WTC11 (cell line): ENCODE data around the gene TAGLN3. TPM values are rescaled to one million over a fixed set of nuclear protein-coding genes. Genes with fewer than 3 reads are reported as not detected.

Experiments used
- ATAC-seq: fragments of 200-7000 bp; cut with Tn5 transposase; 2 replicates; pipeline ENCODE4 v1.10.0; 2021; ENCODE audit warnings: mild to moderate bottlenecking, moderate library complexity
- CTCF ChIA-PET: fragments of 300-600 bp; sonication (Branson Sonifier 250); formaldehyde crosslinking; loops from one replicate; lab custom pipeline; 2021; ENCODE audit warnings: antibody characterized with exemption; lab: Charles Lee
- POLR2A ChIA-PET: fragments of 350-600 bp; sonication (Branson Sonifier 250); formaldehyde crosslinking; loops from one replicate; lab custom pipeline; 2021; ENCODE audit warnings: antibody characterized with exemption; lab: Charles Lee
- DNase-seq: peaks from one replicate; pipeline ENCODE4 v3.0.0; 2021; ENCODE audit warnings: low spot score
- H3K27ac Mint-ChIP-seq: 2 replicates; pipeline ENCODE4 v1.8.0; 2021; ENCODE audit warnings: mixed read lengths
- H3K27me3 Mint-ChIP-seq: 2 replicates; pipeline ENCODE4 v1.8.0; 2021; ENCODE audit warnings: low read depth, mild to moderate bottlenecking, moderate library complexity, mixed read lengths
- H3K36me3 Mint-ChIP-seq: 2 replicates; pipeline ENCODE4 v1.8.0; 2021; ENCODE audit warnings: mixed read lengths
- H3K4me1 Mint-ChIP-seq: 2 replicates; pipeline ENCODE4 v1.8.0; 2022; ENCODE audit warnings: mixed read lengths
- H3K4me3 Mint-ChIP-seq: 2 replicates; pipeline ENCODE4 v1.8.0; 2021; ENCODE audit warnings: mild to moderate bottlenecking, moderate library complexity, mixed read lengths
- H3K9me3 Mint-ChIP-seq: 2 replicates; pipeline ENCODE4 v1.8.0; 2021; ENCODE audit warnings: mixed read lengths
- AR ChIP-seq: fragments of 250-450 bp; sonication (Bioruptor Pico); IDR thresholded peaks from 2 replicates; pipeline ENCODE4 v1.9.0; 2021; ENCODE audit warnings: mild to moderate bottlenecking
- CDX4 ChIP-seq: fragments of 250-450 bp; sonication (Bioruptor Pico); IDR thresholded peaks from 2 replicates; pipeline ENCODE4 v1.9.0; 2021; ENCODE audit warnings: moderate library complexity, mild to moderate bottlenecking, inconsistent platforms, borderline replicate concordance
- CREB1 ChIP-seq: sonication (generic); formaldehyde crosslinking; IDR thresholded peaks from 2 replicates; pipeline ENCODE4 v1.8.0; 2023; ENCODE audit warnings: mild to moderate bottlenecking, missing genetic modification reagents
- GRHL2 ChIP-seq: fragments of 250-450 bp; sonication (Bioruptor Pico); IDR thresholded peaks from 2 replicates; pipeline ENCODE4 v1.8.0; 2022; ENCODE audit warnings: mild to moderate bottlenecking, moderate library complexity; ENCODE audit not compliant: insufficient replicate concordance, severe bottlenecking
- GTF2I ChIP-seq: fragments of 250-450 bp; sonication (Bioruptor Pico); conservative IDR thresholded peaks from 2 replicates; pipeline ENCODE4 v1.4.0; 2021; ENCODE audit warnings: mild to moderate bottlenecking
- IRF2 ChIP-seq: sonication (generic); formaldehyde crosslinking; IDR thresholded peaks from 2 replicates; pipeline ENCODE4 v1.8.0; 2022; ENCODE audit warnings: low read depth, missing genetic modification reagents, borderline replicate concordance
- MLX ChIP-seq: sonication (generic); formaldehyde crosslinking; IDR thresholded peaks from 2 replicates; pipeline ENCODE4 v1.8.1; 2023; ENCODE audit warnings: mild to moderate bottlenecking, missing genetic modification reagents, moderate library complexity
- NR2C2 ChIP-seq: sonication (generic); formaldehyde crosslinking; IDR thresholded peaks from 2 replicates; pipeline ENCODE4 v1.8.0; 2022; ENCODE audit warnings: mild to moderate bottlenecking, missing genetic modification reagents
- RELA ChIP-seq: sonication (generic); formaldehyde crosslinking; IDR thresholded peaks from 2 replicates; pipeline ENCODE4 v1.8.1; 2022; ENCODE audit warnings: missing genetic modification reagents, mild to moderate bottlenecking, borderline replicate concordance
- SMAD4 ChIP-seq: sonication (generic); formaldehyde crosslinking; IDR thresholded peaks from 2 replicates; pipeline ENCODE4 v1.8.0; 2022; ENCODE audit warnings: mild to moderate bottlenecking, missing genetic modification reagents
- TP53 ChIP-seq: sonication (generic); formaldehyde crosslinking; IDR thresholded peaks from 2 replicates; pipeline ENCODE4 v1.8.1; 2023; ENCODE audit warnings: mild to moderate bottlenecking, missing genetic modification reagents
- ZNF219 ChIP-seq: sonication (generic); formaldehyde crosslinking; IDR thresholded peaks from 2 replicates; pipeline ENCODE4 v1.8.0; 2023; ENCODE audit warnings: missing genetic modification reagents, mild to moderate bottlenecking, borderline replicate concordance
- total RNA-seq: library from RNA; stranded (reverse); gene quantifications from 3 replicates; pipeline ENCODE4 v1.2.3, GENCODE V29; 2021
- TF ChIP-seq, protein P1 (sequence below): sonication (generic); formaldehyde crosslinking; IDR thresholded peaks from 2 replicates; pipeline ENCODE4 v1.8.0; 2022; ENCODE audit warnings: mild to moderate bottlenecking, missing genetic modification reagents
- TF ChIP-seq, protein P2 (sequence below): sonication (generic); formaldehyde crosslinking; conservative IDR thresholded peaks from 2 replicates; pipeline ENCODE4 v1.8.1; 2023; ENCODE audit warnings: mild to moderate bottlenecking, low read depth, missing genetic modification reagents, moderate library complexity
- TF ChIP-seq, protein P3 (sequence below): sonication (generic); formaldehyde crosslinking; IDR thresholded peaks from 2 replicates; pipeline ENCODE4 v1.8.1; 2022; ENCODE audit warnings: low read depth, mild to moderate bottlenecking, moderate library complexity, missing genetic modification reagents, borderline replicate concordance
- TF ChIP-seq, protein P4 (sequence below): sonication (generic); formaldehyde crosslinking; IDR thresholded peaks from 2 replicates; pipeline ENCODE4 v1.8.1; 2022; ENCODE audit warnings: mild to moderate bottlenecking, moderate library complexity, missing genetic modification reagents
- TF ChIP-seq, protein P5 (sequence below): fragments of 250-450 bp; sonication (Bioruptor Pico); IDR thresholded peaks from 2 replicates; pipeline ENCODE4 v1.9.0; 2021; ENCODE audit warnings: mild to moderate bottlenecking

TAGLN3 gene
- total RNA-seq, 1 experiment from 2014 or later: 2.8 TPM

GRCh38 chr3:112002096-112002971, 3.6 kb downstream of the TAGLN3 start:
- no peak for ATAC-seq
- DNase-seq: no peak
- POLR2A ChIA-PET: no interaction called here
- Mint-ChIP-seq H3K4me1 (peaks cover 21% of the 10 kb centered on the region), H3K4me3 (no peak overlapping the region), H3K27me3 (peaks cover 62% of the 10 kb centered on the region), H3K9me3 (no peaks in the 10 kb centered on the region), H3K27ac (no peak overlapping the region), H3K36me3 (peaks cover 3% of the 10 kb centered on the region; the same call in 1 of the 2 replicates)
- CTCF ChIA-PET: interaction anchor here (0.6 to 5.0 kb wide), 4 partner anchors 11 to 1725 kb away, joined by 3 to 95 read pairs (median 23); no protein-coding TSS in a partner anchor
- TF ChIP-seq RELA (CRISPR knock-in tag) (no peak), CDX4 (CRISPR knock-in tag) (no peak), GRHL2 (CRISPR knock-in tag) (no peak), TP53 (CRISPR knock-in tag) (no peak), GTF2I (CRISPR knock-in tag) (no peak), NR2C2 (CRISPR knock-in tag) (no peak), SMAD4 (CRISPR knock-in tag) (no peak), ZNF219 (CRISPR knock-in tag) (no peak)
- TF ChIP-seq, protein P1, sequence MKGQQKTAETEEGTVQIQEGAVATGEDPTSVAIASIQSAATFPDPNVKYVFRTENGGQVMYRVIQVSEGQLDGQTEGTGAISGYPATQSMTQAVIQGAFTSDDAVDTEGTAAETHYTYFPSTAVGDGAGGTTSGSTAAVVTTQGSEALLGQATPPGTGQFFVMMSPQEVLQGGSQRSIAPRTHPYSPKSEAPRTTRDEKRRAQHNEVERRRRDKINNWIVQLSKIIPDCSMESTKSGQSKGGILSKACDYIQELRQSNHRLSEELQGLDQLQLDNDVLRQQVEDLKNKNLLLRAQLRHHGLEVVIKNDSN (CRISPR knock-in tag): no peak
- TF ChIP-seq, protein P2, sequence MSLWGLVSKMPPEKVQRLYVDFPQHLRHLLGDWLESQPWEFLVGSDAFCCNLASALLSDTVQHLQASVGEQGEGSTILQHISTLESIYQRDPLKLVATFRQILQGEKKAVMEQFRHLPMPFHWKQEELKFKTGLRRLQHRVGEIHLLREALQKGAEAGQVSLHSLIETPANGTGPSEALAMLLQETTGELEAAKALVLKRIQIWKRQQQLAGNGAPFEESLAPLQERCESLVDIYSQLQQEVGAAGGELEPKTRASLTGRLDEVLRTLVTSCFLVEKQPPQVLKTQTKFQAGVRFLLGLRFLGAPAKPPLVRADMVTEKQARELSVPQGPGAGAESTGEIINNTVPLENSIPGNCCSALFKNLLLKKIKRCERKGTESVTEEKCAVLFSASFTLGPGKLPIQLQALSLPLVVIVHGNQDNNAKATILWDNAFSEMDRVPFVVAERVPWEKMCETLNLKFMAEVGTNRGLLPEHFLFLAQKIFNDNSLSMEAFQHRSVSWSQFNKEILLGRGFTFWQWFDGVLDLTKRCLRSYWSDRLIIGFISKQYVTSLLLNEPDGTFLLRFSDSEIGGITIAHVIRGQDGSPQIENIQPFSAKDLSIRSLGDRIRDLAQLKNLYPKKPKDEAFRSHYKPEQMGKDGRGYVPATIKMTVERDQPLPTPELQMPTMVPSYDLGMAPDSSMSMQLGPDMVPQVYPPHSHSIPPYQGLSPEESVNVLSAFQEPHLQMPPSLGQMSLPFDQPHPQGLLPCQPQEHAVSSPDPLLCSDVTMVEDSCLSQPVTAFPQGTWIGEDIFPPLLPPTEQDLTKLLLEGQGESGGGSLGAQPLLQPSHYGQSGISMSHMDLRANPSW (CRISPR knock-in tag): no peak
- TF ChIP-seq, protein P3, sequence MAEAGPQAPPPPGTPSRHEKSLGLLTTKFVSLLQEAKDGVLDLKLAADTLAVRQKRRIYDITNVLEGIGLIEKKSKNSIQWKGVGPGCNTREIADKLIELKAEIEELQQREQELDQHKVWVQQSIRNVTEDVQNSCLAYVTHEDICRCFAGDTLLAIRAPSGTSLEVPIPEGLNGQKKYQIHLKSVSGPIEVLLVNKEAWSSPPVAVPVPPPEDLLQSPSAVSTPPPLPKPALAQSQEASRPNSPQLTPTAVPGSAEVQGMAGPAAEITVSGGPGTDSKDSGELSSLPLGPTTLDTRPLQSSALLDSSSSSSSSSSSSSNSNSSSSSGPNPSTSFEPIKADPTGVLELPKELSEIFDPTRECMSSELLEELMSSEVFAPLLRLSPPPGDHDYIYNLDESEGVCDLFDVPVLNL: no peak
- TF ChIP-seq, protein P4, sequence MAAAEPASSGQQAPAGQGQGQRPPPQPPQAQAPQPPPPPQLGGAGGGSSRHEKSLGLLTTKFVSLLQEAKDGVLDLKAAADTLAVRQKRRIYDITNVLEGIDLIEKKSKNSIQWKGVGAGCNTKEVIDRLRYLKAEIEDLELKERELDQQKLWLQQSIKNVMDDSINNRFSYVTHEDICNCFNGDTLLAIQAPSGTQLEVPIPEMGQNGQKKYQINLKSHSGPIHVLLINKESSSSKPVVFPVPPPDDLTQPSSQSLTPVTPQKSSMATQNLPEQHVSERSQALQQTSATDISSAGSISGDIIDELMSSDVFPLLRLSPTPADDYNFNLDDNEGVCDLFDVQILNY (CRISPR knock-in tag): no peak

- Mint-ChIP-seq H3K4me1 (peaks cover 20% of the 10 kb centered on the region), H3K27me3 (peaks cover 52% of the 10 kb centered on the region), H3K4me3 (no peak overlapping the region)
- TF ChIP-seq CREB1 (CRISPR knock-in tag) (no peak), AR (CRISPR knock-in tag) (no peak), IRF2 (CRISPR knock-in tag) (no peak), MLX (CRISPR knock-in tag) (no peak), TP53 (CRISPR knock-in tag) (no peak)
- TF ChIP-seq, protein P5, sequence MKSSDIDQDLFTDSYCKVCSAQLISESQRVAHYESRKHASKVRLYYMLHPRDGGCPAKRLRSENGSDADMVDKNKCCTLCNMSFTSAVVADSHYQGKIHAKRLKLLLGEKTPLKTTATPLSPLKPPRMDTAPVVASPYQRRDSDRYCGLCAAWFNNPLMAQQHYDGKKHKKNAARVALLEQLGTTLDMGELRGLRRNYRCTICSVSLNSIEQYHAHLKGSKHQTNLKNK: no peak
These were observed 4.8 kb downstream of the TAGLN3 start for GRCh38 chr3:112003321-112004080.

More at GRCh38 chr3:112003321-112004080, 4.8 kb downstream of the TAGLN3 start:
- POLR2A ChIA-PET: no interaction called here
- no peak for ATAC-seq
- Mint-ChIP-seq H3K27ac (no peak overlapping the region), H3K36me3 (peaks cover 3% of the 10 kb centered on the region; the same call in 1 of the 2 replicates), H3K9me3 (no peaks in the 10 kb centered on the region)
- CTCF ChIA-PET: interaction anchor here (3.3 kb wide), 1 partner anchor 10 kb away, joined by 14 read pairs; no protein-coding TSS in a partner anchor
- DNase-seq: no peak
